Esophagus squamous epithelium (tissue), 4 donors: ENCODE data around the gene SCN2B.

Experiments used
- POLR2A ChIP-seq, 4 donors: fragments of 450-650 bp; IDR thresholded peaks; one replicate each; pipeline ENCODE4 v1.6.1; 2017; ENCODE audit warnings: antibody characterized with exemption in 4 of 4, mild to moderate bottlenecking in 4 of 4, moderate library complexity in 3 of 4
- TF ChIP-seq, protein P1 (sequence below), 6 experiments: fragments of 450-650 bp in 4 of 6; fragments of 200-600 bp in 2 of 6; sonication (generic) in 2 of 6; IDR thresholded peaks; one replicate each; pipeline ENCODE4 v1.5.1; 2016 to 2019; ENCODE audit warnings: antibody characterized with exemption in 6 of 6, mild to moderate bottlenecking in 4 of 6, moderate library complexity in 4 of 6

DNA sequence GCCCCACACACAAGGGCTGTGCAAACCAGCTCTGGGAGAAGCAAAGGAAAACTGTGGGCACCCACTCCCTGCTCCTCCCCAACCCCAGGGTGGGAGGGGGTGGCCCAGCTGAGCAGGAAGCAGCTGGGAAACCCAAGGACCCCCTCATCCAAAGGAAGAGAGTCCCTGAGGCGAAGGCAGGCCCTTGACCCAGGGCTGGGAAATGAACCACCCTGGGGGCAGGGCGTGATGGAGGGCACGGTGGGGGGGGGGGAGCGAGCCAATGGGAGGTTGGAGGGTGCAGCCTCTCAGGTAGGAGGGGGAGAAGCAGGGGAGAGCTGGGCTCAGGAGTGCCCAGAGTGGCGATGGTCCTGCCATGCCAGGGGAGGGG lies 40.7 kb downstream of the SCN2B start:
- TF ChIP-seq, protein P1, sequence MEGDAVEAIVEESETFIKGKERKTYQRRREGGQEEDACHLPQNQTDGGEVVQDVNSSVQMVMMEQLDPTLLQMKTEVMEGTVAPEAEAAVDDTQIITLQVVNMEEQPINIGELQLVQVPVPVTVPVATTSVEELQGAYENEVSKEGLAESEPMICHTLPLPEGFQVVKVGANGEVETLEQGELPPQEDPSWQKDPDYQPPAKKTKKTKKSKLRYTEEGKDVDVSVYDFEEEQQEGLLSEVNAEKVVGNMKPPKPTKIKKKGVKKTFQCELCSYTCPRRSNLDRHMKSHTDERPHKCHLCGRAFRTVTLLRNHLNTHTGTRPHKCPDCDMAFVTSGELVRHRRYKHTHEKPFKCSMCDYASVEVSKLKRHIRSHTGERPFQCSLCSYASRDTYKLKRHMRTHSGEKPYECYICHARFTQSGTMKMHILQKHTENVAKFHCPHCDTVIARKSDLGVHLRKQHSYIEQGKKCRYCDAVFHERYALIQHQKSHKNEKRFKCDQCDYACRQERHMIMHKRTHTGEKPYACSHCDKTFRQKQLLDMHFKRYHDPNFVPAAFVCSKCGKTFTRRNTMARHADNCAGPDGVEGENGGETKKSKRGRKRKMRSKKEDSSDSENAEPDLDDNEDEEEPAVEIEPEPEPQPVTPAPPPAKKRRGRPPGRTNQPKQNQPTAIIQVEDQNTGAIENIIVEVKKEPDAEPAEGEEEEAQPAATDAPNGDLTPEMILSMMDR (IDR thresholded peaks at IDR 0.05), result no peak
- no peak for TF ChIP-seq POLR2A (IDR thresholded peaks at IDR 0.05)
